HFFc6 (cell line): ENCODE results near the gene WDSUB1. TPM values are rescaled to one million over a fixed set of nuclear protein-coding genes. Genes with fewer than 3 reads are reported as not detected.

Source experiments
- DNase-seq: peaks from one replicate; pipeline ENCODE4 v3.0.0-alpha.2; 2018
- H3K27ac Mint-ChIP-seq: 2 replicates; pipeline ENCODE4 v1.8.0; 2020; ENCODE audit warnings: mild to moderate bottlenecking, mixed read lengths
- H3K27me3 Mint-ChIP-seq: 2 replicates; pipeline ENCODE4 v1.8.0; 2021; ENCODE audit warnings: mild to moderate bottlenecking, moderate library complexity, mixed read lengths; ENCODE audit not compliant: insufficient read depth
- H3K36me3 Mint-ChIP-seq: 2 replicates; pipeline ENCODE4 v1.8.0; 2021; ENCODE audit warnings: low read depth, mixed read lengths
- H3K4me1 Mint-ChIP-seq: 2 replicates; pipeline ENCODE4 v1.8.0; 2020; ENCODE audit warnings: low read depth, mixed read lengths
- H3K4me3 Mint-ChIP-seq: 2 replicates; pipeline ENCODE4 v1.8.0; 2020; ENCODE audit warnings: mild to moderate bottlenecking, moderate library complexity, mixed read lengths
- H3K9me3 Mint-ChIP-seq: 2 replicates; pipeline ENCODE4 v1.8.0; 2020; ENCODE audit warnings: mild to moderate bottlenecking, mixed read lengths
- CTCF ChIP-seq: fragments of 200-600 bp; sonication (generic); IDR thresholded peaks from 2 replicates; pipeline ENCODE4 v1.5.0; 2021; ENCODE audit warnings: antibody characterized with exemption, mild to moderate bottlenecking
- microRNA-seq: library from miRNA; unstranded; fragments of <30 nt; microRNA quantifications from one replicate; pipeline ENCODE4, GENCODE V29; 2019
- total RNA-seq, 6 experiments: library from RNA; stranded (reverse); fragmentation: NEBNext Ultra II Directional; extraction: Animal tissue kit (Norgen Biotek cat#: 25700); gene quantifications; 2 replicates in 1 of 6; 3 replicates in 5 of 6; pipeline ENCODE4 v1.2.3, GENCODE V29; 2021

Gene WDSUB1
- total RNA-seq, 6 experiments from 2014 or later = 6.1 to 8.9 (median 7.0) TPM

DNA sequence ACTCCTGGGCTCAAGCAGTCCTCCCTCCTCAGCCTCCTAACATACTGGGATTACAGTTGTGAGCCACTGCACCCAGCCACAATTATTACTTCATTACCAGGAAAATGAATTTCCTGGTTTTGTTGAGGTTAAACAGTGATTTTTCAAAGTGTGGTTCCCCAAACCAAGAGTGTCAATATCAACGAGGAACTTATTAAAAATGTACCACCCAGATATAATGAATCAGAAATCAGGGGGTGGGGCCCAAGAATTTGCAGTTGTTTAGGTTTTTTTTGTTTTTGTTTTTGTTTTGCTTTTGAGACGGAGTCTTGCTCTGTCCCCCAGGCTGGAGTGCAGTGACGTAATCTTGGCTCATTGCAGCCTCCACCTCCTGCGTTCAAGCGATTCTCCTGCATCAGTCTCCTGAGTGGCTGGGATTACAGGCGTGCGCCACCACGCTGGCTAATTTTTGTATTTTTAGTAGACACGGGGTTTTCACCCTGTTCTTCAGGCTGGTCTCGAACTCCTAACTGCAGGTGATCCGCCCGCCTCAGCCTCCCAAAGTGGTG is 94.1 kb downstream of the WDSUB1 start:
- no peak for TF ChIP-seq CTCF
- H3K4me1 Mint-ChIP-seq = no peaks in the 10 kb centered on the region
- peaks cover 26% of the 10 kb centered on the region for H3K36me3 Mint-ChIP-seq
- H3K27ac Mint-ChIP-seq = no peak overlapping the region
- no peak overlapping the region for H3K4me3 Mint-ChIP-seq
- no peak for DNase-seq
- H3K27me3 Mint-ChIP-seq = no peaks in the 10 kb centered on the region
- H3K9me3 Mint-ChIP-seq = no peaks in the 10 kb centered on the region

GRCh38 chr2:159188449-159188848 is 98.1 kb downstream of the WDSUB1 start:
- TF ChIP-seq CTCF = no peak
- Mint-ChIP-seq H3K4me3 (no peak overlapping the region), H3K4me1 (peaks cover 28% of the 10 kb centered on the region), H3K9me3 (no peaks in the 10 kb centered on the region), H3K36me3 (peaks cover 22% of the 10 kb centered on the region), H3K27me3 (no peaks in the 10 kb centered on the region; the same call in 1 of the 2 replicates), H3K27ac (no peak overlapping the region)
- DNase-seq = no peak

- peaks cover 28% of the 10 kb centered on the region for H3K4me1 Mint-ChIP-seq
- no peak for DNase-seq
- no peak for TF ChIP-seq CTCF
- H3K4me3 Mint-ChIP-seq = no peak overlapping the region
- no peaks in the 10 kb centered on the region; the same call in 1 of the 2 replicates for H3K27me3 Mint-ChIP-seq
- H3K27ac Mint-ChIP-seq = peak overlapping the region; percentile 34; the same call in 1 of the 2 replicates
- H3K9me3 Mint-ChIP-seq = no peaks in the 10 kb centered on the region
- peaks cover 28% of the 10 kb centered on the region for H3K36me3 Mint-ChIP-seq
These were observed 99.4 kb downstream of the WDSUB1 start for GRCh38 chr2:159187106-159187505.

GRCh38 chr2:159186462-159186861 is 100.0 kb downstream of the WDSUB1 start:
- TF ChIP-seq CTCF = no peak
- Mint-ChIP-seq H3K4me3 (no peak overlapping the region), H3K36me3 (peaks cover 28% of the 10 kb centered on the region), H3K27me3 (no peaks in the 10 kb centered on the region; the same call in 1 of the 2 replicates), H3K9me3 (no peaks in the 10 kb centered on the region), H3K27ac (no peak overlapping the region), H3K4me1 (peaks cover 28% of the 10 kb centered on the region)
- DNase-seq = no peak

Small RNA genes lying within 50 kb of the gene (microRNA-seq; reads per million reads assigned to microRNA genes)
- not detected for gene MIR6888
